ENCODE data around the gene COL16A1. TPM values are rescaled to one million over a fixed set of nuclear protein-coding genes. Genes with fewer than 3 reads are reported as not detected.

COL16A1 gene
- total and polyA plus RNA-seq, 2 experiments from 2014 or later = 90.2 to 127 TPM

DNA sequence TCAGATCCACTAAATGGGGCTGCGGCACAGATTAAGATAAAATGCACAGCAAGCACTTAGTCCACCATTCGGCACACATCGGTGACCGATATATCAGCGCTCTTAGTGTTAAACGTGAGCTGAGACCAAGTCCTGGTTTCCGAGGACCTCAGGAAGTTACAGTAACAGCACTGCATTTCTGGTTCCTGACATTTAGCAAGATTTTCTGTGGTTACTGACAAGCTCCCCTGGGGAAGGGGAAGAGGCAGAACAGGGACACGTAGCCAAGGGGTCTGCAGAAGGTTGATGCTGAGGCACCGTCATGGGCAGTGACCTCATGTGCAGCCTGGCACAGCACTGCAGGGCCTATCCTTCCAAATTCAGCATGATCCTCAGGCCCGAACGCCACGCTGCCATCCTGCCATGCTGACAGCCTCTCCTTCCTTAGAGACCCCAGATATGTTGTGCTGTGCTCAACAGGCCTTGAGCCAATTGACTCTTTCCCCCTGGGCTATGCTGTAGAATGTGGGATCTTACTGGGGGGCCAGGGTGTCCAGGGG is 45.8 kb downstream of the COL16A1 start:
- H3K79me2 ChIP-seq = no peaks in the 10 kb centered on the region
- H3K4me1 ChIP-seq (ENCODE audit: insufficient read depth) = no peaks in the 10 kb centered on the region
- H2AFZ ChIP-seq = no peak overlapping the region
- no peaks in the 10 kb centered on the region for H3K27me3 ChIP-seq
- H3K36me3 ChIP-seq (replicated peaks; ENCODE audit: insufficient read depth, low read depth) = no peaks in the 10 kb centered on the region
- WGBS (ENCODE audit: low lambda C conversion rate, missing lambda C conversion rate) = 97% methylated on average over 12 of the region's 12 CpGs
- H3K9me3 ChIP-seq (ENCODE audit: low read depth) = no peaks in the 10 kb centered on the region
- no peak overlapping the region for H3K4me3 ChIP-seq
- H4K20me1 ChIP-seq (ENCODE audit: insufficient read depth, poor library complexity, severe bottlenecking) = no peaks in the 10 kb centered on the region
- no peak overlapping the region for H3K27ac ChIP-seq
- no peak for DNase-seq (ENCODE audit: low spot score)
- no peak overlapping the region for H3K4me2 ChIP-seq
- no peak for TF ChIP-seq EZH2 (IDR thresholded peaks at IDR 0.05; ENCODE audit: borderline replicate concordance)
- no peaks in the 10 kb centered on the region for H3K9me2 ChIP-seq (replicated peaks; ENCODE audit: insufficient read depth)

DNA sequence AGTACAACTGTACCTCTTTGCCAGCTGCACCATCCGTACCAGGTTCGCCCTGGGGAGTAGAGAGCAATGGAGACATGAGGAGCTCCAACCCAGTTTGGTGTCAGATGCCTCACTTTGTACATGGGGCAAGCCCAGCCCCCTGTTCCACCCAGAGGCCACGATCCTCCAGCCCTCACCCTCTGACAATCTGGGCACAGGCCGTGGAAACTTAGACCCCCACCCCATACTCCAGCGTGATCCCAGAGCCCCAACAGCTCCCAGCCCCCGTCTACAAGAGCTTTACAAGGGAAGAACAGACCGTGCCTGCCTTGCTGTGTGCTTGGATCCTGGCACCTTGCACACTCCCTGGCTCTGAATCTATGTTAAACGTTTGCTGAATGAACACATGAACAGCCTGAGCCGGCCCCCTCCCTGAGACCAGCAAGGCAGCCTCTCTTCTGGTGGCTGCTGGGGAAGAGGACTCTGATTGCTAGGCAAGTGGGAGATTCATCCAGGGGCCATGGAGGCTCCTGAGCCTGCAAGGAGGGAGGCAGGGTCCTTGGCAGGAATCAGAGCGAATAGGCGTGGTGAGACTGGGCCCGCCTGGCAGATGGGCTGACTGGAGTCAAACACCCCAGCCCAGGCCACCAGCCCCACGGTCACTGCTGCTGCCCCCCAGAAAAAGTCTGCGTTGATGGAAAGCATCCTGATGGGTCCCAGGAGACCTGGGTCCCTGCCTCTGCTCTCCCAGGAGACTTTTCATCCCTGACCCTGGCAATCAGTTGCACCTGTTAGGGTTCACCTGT is 46.6 kb downstream of the COL16A1 start:
- Histone ChIP-seq H3K27me3 (no peaks in the 10 kb centered on the region), H3K4me3 (no peak overlapping the region), H3K27ac (no peak overlapping the region), H2AFZ (no peak overlapping the region), H3K79me2 (no peaks in the 10 kb centered on the region), H3K36me3 (replicated peaks; ENCODE audit: insufficient read depth, low read depth) (no peaks in the 10 kb centered on the region), H3K4me2 (no peak overlapping the region), H3K9me3 (ENCODE audit: low read depth) (no peaks in the 10 kb centered on the region), H3K4me1 (ENCODE audit: insufficient read depth) (no peaks in the 10 kb centered on the region), H3K9me2 (replicated peaks; ENCODE audit: insufficient read depth) (no peaks in the 10 kb centered on the region), H4K20me1 (ENCODE audit: insufficient read depth, poor library complexity, severe bottlenecking) (no peaks in the 10 kb centered on the region)
- no peak for DNase-seq (ENCODE audit: low spot score)
- WGBS (ENCODE audit: low lambda C conversion rate, missing lambda C conversion rate) = 82% methylated on average over 14 of the region's 14 CpGs
- TF ChIP-seq, protein P1, sequence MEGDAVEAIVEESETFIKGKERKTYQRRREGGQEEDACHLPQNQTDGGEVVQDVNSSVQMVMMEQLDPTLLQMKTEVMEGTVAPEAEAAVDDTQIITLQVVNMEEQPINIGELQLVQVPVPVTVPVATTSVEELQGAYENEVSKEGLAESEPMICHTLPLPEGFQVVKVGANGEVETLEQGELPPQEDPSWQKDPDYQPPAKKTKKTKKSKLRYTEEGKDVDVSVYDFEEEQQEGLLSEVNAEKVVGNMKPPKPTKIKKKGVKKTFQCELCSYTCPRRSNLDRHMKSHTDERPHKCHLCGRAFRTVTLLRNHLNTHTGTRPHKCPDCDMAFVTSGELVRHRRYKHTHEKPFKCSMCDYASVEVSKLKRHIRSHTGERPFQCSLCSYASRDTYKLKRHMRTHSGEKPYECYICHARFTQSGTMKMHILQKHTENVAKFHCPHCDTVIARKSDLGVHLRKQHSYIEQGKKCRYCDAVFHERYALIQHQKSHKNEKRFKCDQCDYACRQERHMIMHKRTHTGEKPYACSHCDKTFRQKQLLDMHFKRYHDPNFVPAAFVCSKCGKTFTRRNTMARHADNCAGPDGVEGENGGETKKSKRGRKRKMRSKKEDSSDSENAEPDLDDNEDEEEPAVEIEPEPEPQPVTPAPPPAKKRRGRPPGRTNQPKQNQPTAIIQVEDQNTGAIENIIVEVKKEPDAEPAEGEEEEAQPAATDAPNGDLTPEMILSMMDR (IDR thresholded peaks at IDR 0.05; ENCODE audit: poor library complexity) = no peak
- TF ChIP-seq EZH2 (IDR thresholded peaks at IDR 0.05; ENCODE audit: borderline replicate concordance) (no peak), EZH2phosphoT487 (IDR thresholded peaks at IDR 0.05; ENCODE audit: low read depth, severe bottlenecking, unreplicated experiment) (no peak)

DNA sequence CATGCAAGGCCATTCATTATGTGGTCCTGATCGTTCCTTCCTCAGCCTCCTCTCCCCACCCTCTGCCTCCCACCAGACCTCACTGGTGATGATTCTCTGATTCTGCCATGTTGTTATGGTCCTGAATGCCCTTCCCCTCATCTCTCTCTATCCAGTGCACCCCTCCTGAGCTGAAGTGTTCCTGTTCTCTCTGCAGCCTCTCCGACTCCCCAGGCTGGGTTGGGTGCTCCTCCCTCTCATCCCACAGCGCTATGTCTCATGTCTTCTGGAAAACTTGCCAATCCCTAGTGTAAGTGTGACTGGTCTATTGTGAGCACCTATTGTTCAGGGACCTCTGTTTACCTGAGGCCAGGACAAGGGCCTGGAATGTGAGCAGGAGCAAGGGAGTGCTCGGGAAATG is 48.1 kb downstream of the COL16A1 start:
- no peak for TF ChIP-seq EZH2phosphoT487 (IDR thresholded peaks at IDR 0.05; ENCODE audit: low read depth, severe bottlenecking, unreplicated experiment)
- H2AFZ ChIP-seq = no peak overlapping the region

DNA sequence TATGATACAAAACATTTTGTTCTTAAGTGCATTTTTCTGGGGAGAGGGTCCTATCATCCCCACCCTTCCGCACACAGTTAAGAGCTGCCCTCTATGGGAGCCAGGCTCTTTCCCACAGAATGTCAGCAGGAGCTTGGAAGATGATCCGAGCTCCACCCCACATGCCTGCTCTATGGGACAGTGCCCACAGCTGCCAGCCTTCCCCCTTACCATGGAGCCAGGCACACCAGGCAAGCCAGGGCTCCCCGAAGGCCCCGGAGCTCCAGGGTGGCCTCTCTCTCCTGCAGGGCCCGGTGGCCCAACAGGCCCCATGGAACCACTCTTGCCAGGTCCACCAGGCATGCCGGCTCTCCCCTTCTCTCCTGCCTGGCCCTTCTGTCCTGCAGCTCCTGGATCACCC is 48.7 kb downstream of the COL16A1 start:
- no peaks in the 10 kb centered on the region for H3K79me2 ChIP-seq
- H3K4me3 ChIP-seq = no peak overlapping the region
- H3K36me3 ChIP-seq (replicated peaks; ENCODE audit: insufficient read depth, low read depth) = no peaks in the 10 kb centered on the region
- no peaks in the 10 kb centered on the region for H4K20me1 ChIP-seq (ENCODE audit: insufficient read depth, poor library complexity, severe bottlenecking)
- no peaks in the 10 kb centered on the region for H3K9me3 ChIP-seq (ENCODE audit: low read depth)
- 97% methylated on average over 6 of the region's 6 CpGs for WGBS (ENCODE audit: low lambda C conversion rate, missing lambda C conversion rate)
- no peaks in the 10 kb centered on the region for H3K27me3 ChIP-seq
- H3K9me2 ChIP-seq (replicated peaks; ENCODE audit: insufficient read depth) = no peaks in the 10 kb centered on the region
- H3K4me1 ChIP-seq (ENCODE audit: insufficient read depth) = peaks cover 15% of the 10 kb centered on the region
- TF ChIP-seq EZH2 (IDR thresholded peaks at IDR 0.05; ENCODE audit: borderline replicate concordance) (no peak), EZH2phosphoT487 (IDR thresholded peaks at IDR 0.05; ENCODE audit: low read depth, severe bottlenecking, unreplicated experiment) (no peak)
- TF ChIP-seq, protein P1 (IDR thresholded peaks at IDR 0.05; ENCODE audit: poor library complexity) = no peak
- no peak for DNase-seq (ENCODE audit: low spot score)
- no peak overlapping the region for H2AFZ ChIP-seq
- H3K27ac ChIP-seq = no peak overlapping the region
- H3K4me2 ChIP-seq = no peak overlapping the region

More for the DNA sequence above, 48.1 kb downstream of the COL16A1 start:
- no peak for DNase-seq (ENCODE audit: low spot score)
- Histone ChIP-seq H3K27ac (no peak overlapping the region), H3K9me3 (ENCODE audit: low read depth) (no peaks in the 10 kb centered on the region), H3K4me3 (no peak overlapping the region), H3K36me3 (replicated peaks; ENCODE audit: insufficient read depth, low read depth) (no peaks in the 10 kb centered on the region), H3K27me3 (no peaks in the 10 kb centered on the region), H3K9me2 (replicated peaks; ENCODE audit: insufficient read depth) (no peaks in the 10 kb centered on the region), H4K20me1 (ENCODE audit: insufficient read depth, poor library complexity, severe bottlenecking) (no peaks in the 10 kb centered on the region), H3K79me2 (no peaks in the 10 kb centered on the region), H3K4me2 (no peak overlapping the region), H3K4me1 (ENCODE audit: insufficient read depth) (peaks cover 9% of the 10 kb centered on the region)
- 79% methylated on average over 4 of the region's 4 CpGs for WGBS (ENCODE audit: low lambda C conversion rate, missing lambda C conversion rate)

Data from hepatocyte (in vitro differentiated cells).